ENCODE results near the gene PDS5B.

Gene PDS5B

GRCh38 chr13:32585550-32586079, 637 bp upstream of the PDS5B start:
- in situ Hi-C loops (cut with HindIII; ENCODE audit: low pct_ligation_motif_present, low pct_unique_long_range_greater_than_20kb, low sequenced_read_pairs): no loop called here
- no peak for DNase-seq

- in situ Hi-C loops (cut with HindIII; ENCODE audit: low pct_ligation_motif_present, low pct_unique_long_range_greater_than_20kb, low sequenced_read_pairs): no loop called here
- DNase-seq: peak; percentile 58
Measured at GRCh38 chr13:32587011-32587810, 959 bp downstream of the PDS5B start.

- DNase-seq: no peak
Measured at GRCh38 chr13:32587811-32588170, 1.5 kb downstream of the PDS5B start.

GRCh38 chr13:32588736-32589135, 2.5 kb downstream of the PDS5B start:
- DNase-seq: no peak
- in situ Hi-C loops (cut with HindIII; ENCODE audit: low pct_ligation_motif_present, low pct_unique_long_range_greater_than_20kb, low sequenced_read_pairs): no loop called here

More at GRCh38 chr13:32587811-32588170, 1.5 kb downstream of the PDS5B start:
- in situ Hi-C loops (cut with HindIII; ENCODE audit: low pct_ligation_motif_present, low pct_unique_long_range_greater_than_20kb, low sequenced_read_pairs): no loop called here

- in situ Hi-C loops (cut with HindIII; ENCODE audit: low pct_ligation_motif_present, low pct_unique_long_range_greater_than_20kb, low sequenced_read_pairs): no loop called here
- DNase-seq: no peak
Measured at GRCh38 chr13:32589471-32589870, 3.2 kb downstream of the PDS5B start.

- DNase-seq: no peak
- in situ Hi-C loops (cut with HindIII; ENCODE audit: low pct_ligation_motif_present, low pct_unique_long_range_greater_than_20kb, low sequenced_read_pairs): no loop called here
Measured at GRCh38 chr13:32590266-32590665, 4.0 kb downstream of the PDS5B start.

GRCh38 chr13:32592082-32592481, 5.8 kb downstream of the PDS5B start:
- in situ Hi-C loops (cut with HindIII; ENCODE audit: low pct_ligation_motif_present, low pct_unique_long_range_greater_than_20kb, low sequenced_read_pairs): no loop called here

GRCh38 chr13:32594157-32594738, 8.0 kb downstream of the PDS5B start:
- DNase-seq: no peak
- in situ Hi-C loops (cut with HindIII; ENCODE audit: low pct_ligation_motif_present, low pct_unique_long_range_greater_than_20kb, low sequenced_read_pairs): no loop called here

More at GRCh38 chr13:32592082-32592481, 5.8 kb downstream of the PDS5B start:
- no peak for DNase-seq

GRCh38 chr13:32595306-32595705, 9.1 kb downstream of the PDS5B start:
- no peak for DNase-seq
- in situ Hi-C loops (cut with HindIII; ENCODE audit: low pct_ligation_motif_present, low pct_unique_long_range_greater_than_20kb, low sequenced_read_pairs): no loop called here

- in situ Hi-C loops (cut with HindIII; ENCODE audit: low pct_ligation_motif_present, low pct_unique_long_range_greater_than_20kb, low sequenced_read_pairs): no loop called here
Measured at GRCh38 chr13:32600890-32601289, 14.6 kb downstream of the PDS5B start.

GRCh38 chr13:32609428-32609827, 23.2 kb downstream of the PDS5B start:
- in situ Hi-C loops (cut with HindIII; ENCODE audit: low pct_ligation_motif_present, low pct_unique_long_range_greater_than_20kb, low sequenced_read_pairs): no loop called here
- DNase-seq: no peak

More at GRCh38 chr13:32600890-32601289, 14.6 kb downstream of the PDS5B start:
- no peak for DNase-seq

GRCh38 chr13:32610538-32610937, 24.3 kb downstream of the PDS5B start:
- DNase-seq: no peak
- in situ Hi-C loops (cut with HindIII; ENCODE audit: low pct_ligation_motif_present, low pct_unique_long_range_greater_than_20kb, low sequenced_read_pairs): no loop called here

- in situ Hi-C loops (cut with HindIII; ENCODE audit: low pct_ligation_motif_present, low pct_unique_long_range_greater_than_20kb, low sequenced_read_pairs): no loop called here
- DNase-seq: no peak
Measured at GRCh38 chr13:32610977-32611376, 24.7 kb downstream of the PDS5B start.

- in situ Hi-C loops (cut with HindIII; ENCODE audit: low pct_ligation_motif_present, low pct_unique_long_range_greater_than_20kb, low sequenced_read_pairs): no loop called here
- DNase-seq: no peak
Measured at GRCh38 chr13:32616883-32617511, 30.7 kb downstream of the PDS5B start.

GRCh38 chr13:32622827-32623226, 36.6 kb downstream of the PDS5B start:
- DNase-seq: no peak
- in situ Hi-C loops (cut with HindIII; ENCODE audit: low pct_ligation_motif_present, low pct_unique_long_range_greater_than_20kb, low sequenced_read_pairs): no loop called here

- in situ Hi-C loops (cut with HindIII; ENCODE audit: low pct_ligation_motif_present, low pct_unique_long_range_greater_than_20kb, low sequenced_read_pairs): no loop called here
- DNase-seq: no peak
Measured at GRCh38 chr13:32624441-32624840, 38.2 kb downstream of the PDS5B start.

- no peak for DNase-seq
- in situ Hi-C loops (cut with HindIII; ENCODE audit: low pct_ligation_motif_present, low pct_unique_long_range_greater_than_20kb, low sequenced_read_pairs): no loop called here
Measured at GRCh38 chr13:32627793-32628192, 41.5 kb downstream of the PDS5B start.

GRCh38 chr13:32629313-32629712, 43.1 kb downstream of the PDS5B start:
- DNase-seq: no peak
- in situ Hi-C loops (cut with HindIII; ENCODE audit: low pct_ligation_motif_present, low pct_unique_long_range_greater_than_20kb, low sequenced_read_pairs): no loop called here

- DNase-seq: no peak
- in situ Hi-C loops (cut with HindIII; ENCODE audit: low pct_ligation_motif_present, low pct_unique_long_range_greater_than_20kb, low sequenced_read_pairs): no loop called here
Measured at GRCh38 chr13:32629866-32630265, 43.6 kb downstream of the PDS5B start.

All from ACHN (cell line).